ENCODE data around the gene SPTB. TPM values are rescaled to one million over a fixed set of nuclear protein-coding genes. Genes with fewer than 3 reads are reported as not detected.
A peak's percentile ranks its signal among the peaks of the same experiment; 100 is the strongest.

SPTB gene
- total and polyA plus RNA-seq, 10 of the 15 experiments (the other 5 are each of a cell fraction or from before 2014, with no cell fraction given): under 0.01 to 0.04 (median 0.02) TPM; not detected in 4

DNA sequence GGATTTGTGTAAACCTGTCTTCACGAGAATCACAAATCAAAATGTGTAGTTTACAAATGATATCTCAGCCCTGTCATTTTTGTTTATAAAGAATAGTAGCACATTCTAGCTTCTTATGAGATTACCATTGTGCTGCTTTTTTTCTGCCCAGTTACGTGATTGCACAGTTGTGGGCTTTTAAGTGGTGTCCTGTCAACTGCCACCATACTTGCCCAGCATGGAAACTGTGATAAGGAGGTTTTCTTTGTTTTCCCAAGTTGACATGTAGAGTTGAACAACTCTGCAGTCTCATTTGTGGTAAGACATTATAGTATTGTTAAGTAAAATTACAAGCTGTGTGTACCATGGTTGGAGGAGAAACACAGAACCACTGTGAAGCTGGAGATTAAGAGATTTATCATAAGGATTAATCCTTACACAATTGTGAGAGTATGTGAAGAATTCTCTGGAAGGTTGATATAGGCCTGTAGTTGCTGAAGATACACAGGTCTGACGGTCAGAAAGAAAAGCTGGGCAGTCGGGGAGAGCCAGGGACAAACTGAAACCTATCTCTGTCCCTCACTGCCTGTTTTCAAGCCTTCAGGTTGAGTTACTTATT is 46.8 kb upstream of the SPTB start:
- Histone ChIP-seq H3K4me3 (no peak overlapping the region), H3K36me3 (ENCODE audit: control insufficient read depth in 2 of 2, insufficient read depth in 2 of 2, low read length in 1 of 2) (peaks cover 2 to 16% of the 10 kb centered on the region in 2 experiments; a peak in 2 of 4 replicates), H3K27me3 (replicated peaks in 1 of 2; ENCODE audit: control insufficient read depth in 2 of 2, insufficient read depth in 2 of 2, low read length in 1 of 2) (no peaks in the 10 kb centered on the region), H3K9me3 (replicated peaks; ENCODE audit: control insufficient read depth, insufficient read depth, low read length) (no peaks in the 10 kb centered on the region), H3K27ac (ENCODE audit: control insufficient read depth, insufficient read depth) (no peak overlapping the region), H3K4me1 (ENCODE audit: control insufficient read depth, insufficient read depth, low read length) (peaks cover 17% of the 10 kb centered on the region), H3K4me2 (ENCODE audit: control insufficient read depth, insufficient read depth) (no peak overlapping the region), H3K79me2 (ENCODE audit: control insufficient read depth, insufficient read depth, low read length) (peaks cover 6% of the 10 kb centered on the region), H3K9ac (ENCODE audit: control insufficient read depth, insufficient read depth, low read length) (no peak overlapping the region), H4K20me1 (ENCODE audit: control insufficient read depth, insufficient read depth) (no peaks in the 10 kb centered on the region), H2AFZ (ENCODE audit: control insufficient read depth, low read depth, low read length) (no peak overlapping the region)
- WGBS (ENCODE audit: insufficient coverage, insufficient replicate concordance, low lambda C conversion rate, missing lambda C conversion rate): 90% methylated on average over 4 of the region's 4 CpGs
- BruUV-seq (replicated peaks): TSS peak; percentile 4
- ChIA-PET RAD21 (ENCODE audit: unreplicated experiment) (interaction anchor here (0.8 to 1.6 kb wide), 3 partner anchors 12 to 15 kb away, joined by 3 to 6 read pairs (median 4); no protein-coding TSS in a partner anchor), POLR2A (interaction anchor here (0.6 to 1.7 kb wide), 2 partner anchors 8 to 26 kb away, joined by 3 to 6 read pairs; no protein-coding TSS in a partner anchor), CTCF (interaction anchor here (1.1 to 2.4 kb wide), 5 partner anchors 10 to 39 kb away, joined by 3 to 9 read pairs (median 3); no protein-coding TSS in a partner anchor), SMC1A (ENCODE audit: uncharacterized antibody, unreplicated experiment) (interaction anchor here (1.6 to 4.8 kb wide), 3 partner anchors 10 to 27 kb away, joined by 7 to 25 read pairs (median 12); partner anchors contain the start of gene CHURC1)
- in situ Hi-C loops (cut with MboI) (no loop called here), intact Hi-C loops (cut with micrococcal nuclease; ENCODE audit: unreplicated experiment) (no loop called here)
- FAIRE-seq: no peak
- no peak for DNase-seq (ENCODE audit: low read depth, low spot score)
- no peak for ATAC-seq
- TF ChIP-seq SMC3 (IDR thresholded peaks at IDR 0.05; ENCODE audit: borderline replicate concordance, low read length) (no peak), KDM1A (IDR thresholded peaks at IDR 0.05; ENCODE audit: borderline replicate concordance) (no peak), TARDBP (IDR thresholded peaks at IDR 0.05; ENCODE audit: borderline replicate concordance) (no peak), EZH2 (IDR thresholded peaks at IDR 0.05; ENCODE audit: borderline replicate concordance, control insufficient read depth, low read depth, low read length) (no peak), BCL11A (IDR thresholded peaks at IDR 0.05; ENCODE audit: low read depth, low read length) (no peak), IRF4 (IDR thresholded peaks at IDR 0.05; ENCODE audit: low read depth, low read length) (no peak), EP300 (IDR thresholded peaks at IDR 0.05; ENCODE audit: borderline replicate concordance in 1 of 2, control insufficient read depth in 1 of 2, low read depth in 2 of 2, low read length in 2 of 2) (no peak), IKZF2 (IDR thresholded peaks at IDR 0.05) (no peak), TAF1 (IDR thresholded peaks at IDR 0.05; ENCODE audit: borderline replicate concordance, low read depth, low read length) (no peak), SRF (IDR thresholded peaks at IDR 0.05; ENCODE audit: low read depth in 2 of 2, low read length in 2 of 2) (no peak), NFIC (IDR thresholded peaks at IDR 0.05; ENCODE audit: low read depth, low read length) (no peak), MTA2 (IDR thresholded peaks at IDR 0.05; ENCODE audit: low read depth) (no peak), RB1 (IDR thresholded peaks at IDR 0.05; ENCODE audit: borderline replicate concordance) (no peak)
- TF ChIP-seq, protein P1, sequence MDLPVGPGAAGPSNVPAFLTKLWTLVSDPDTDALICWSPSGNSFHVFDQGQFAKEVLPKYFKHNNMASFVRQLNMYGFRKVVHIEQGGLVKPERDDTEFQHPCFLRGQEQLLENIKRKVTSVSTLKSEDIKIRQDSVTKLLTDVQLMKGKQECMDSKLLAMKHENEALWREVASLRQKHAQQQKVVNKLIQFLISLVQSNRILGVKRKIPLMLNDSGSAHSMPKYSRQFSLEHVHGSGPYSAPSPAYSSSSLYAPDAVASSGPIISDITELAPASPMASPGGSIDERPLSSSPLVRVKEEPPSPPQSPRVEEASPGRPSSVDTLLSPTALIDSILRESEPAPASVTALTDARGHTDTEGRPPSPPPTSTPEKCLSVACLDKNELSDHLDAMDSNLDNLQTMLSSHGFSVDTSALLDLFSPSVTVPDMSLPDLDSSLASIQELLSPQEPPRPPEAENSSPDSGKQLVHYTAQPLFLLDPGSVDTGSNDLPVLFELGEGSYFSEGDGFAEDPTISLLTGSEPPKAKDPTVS (IDR thresholded peaks at IDR 0.05; ENCODE audit: low read depth, low read length): no peak
- TF ChIP-seq, protein P2, sequence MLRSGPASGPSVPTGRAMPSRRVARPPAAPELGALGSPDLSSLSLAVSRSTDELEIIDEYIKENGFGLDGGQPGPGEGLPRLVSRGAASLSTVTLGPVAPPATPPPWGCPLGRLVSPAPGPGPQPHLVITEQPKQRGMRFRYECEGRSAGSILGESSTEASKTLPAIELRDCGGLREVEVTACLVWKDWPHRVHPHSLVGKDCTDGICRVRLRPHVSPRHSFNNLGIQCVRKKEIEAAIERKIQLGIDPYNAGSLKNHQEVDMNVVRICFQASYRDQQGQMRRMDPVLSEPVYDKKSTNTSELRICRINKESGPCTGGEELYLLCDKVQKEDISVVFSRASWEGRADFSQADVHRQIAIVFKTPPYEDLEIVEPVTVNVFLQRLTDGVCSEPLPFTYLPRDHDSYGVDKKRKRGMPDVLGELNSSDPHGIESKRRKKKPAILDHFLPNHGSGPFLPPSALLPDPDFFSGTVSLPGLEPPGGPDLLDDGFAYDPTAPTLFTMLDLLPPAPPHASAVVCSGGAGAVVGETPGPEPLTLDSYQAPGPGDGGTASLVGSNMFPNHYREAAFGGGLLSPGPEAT (IDR thresholded peaks at IDR 0.05; ENCODE audit: low read depth): no peak
- TF ChIP-seq, protein P3, sequence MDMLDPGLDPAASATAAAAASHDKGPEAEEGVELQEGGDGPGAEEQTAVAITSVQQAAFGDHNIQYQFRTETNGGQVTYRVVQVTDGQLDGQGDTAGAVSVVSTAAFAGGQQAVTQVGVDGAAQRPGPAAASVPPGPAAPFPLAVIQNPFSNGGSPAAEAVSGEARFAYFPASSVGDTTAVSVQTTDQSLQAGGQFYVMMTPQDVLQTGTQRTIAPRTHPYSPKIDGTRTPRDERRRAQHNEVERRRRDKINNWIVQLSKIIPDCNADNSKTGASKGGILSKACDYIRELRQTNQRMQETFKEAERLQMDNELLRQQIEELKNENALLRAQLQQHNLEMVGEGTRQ (IDR thresholded peaks at IDR 0.05; ENCODE audit: borderline replicate concordance, low read depth, low read length): no peak
- TF ChIP-seq, protein P4, sequence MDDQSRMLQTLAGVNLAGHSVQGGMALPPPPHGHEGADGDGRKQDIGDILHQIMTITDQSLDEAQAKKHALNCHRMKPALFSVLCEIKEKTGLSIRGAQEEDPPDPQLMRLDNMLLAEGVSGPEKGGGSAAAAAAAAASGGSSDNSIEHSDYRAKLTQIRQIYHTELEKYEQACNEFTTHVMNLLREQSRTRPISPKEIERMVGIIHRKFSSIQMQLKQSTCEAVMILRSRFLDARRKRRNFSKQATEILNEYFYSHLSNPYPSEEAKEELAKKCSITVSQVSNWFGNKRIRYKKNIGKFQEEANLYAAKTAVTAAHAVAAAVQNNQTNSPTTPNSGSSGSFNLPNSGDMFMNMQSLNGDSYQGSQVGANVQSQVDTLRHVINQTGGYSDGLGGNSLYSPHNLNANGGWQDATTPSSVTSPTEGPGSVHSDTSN (IDR thresholded peaks at IDR 0.05; ENCODE audit: insufficient replicate concordance, low read depth, low read length): no peak
